HG03066 (cell line): Measurements from ENCODE around the gene ROCK2.
"Not testable (repeated sequence)": the region's sequence is repeated elsewhere in the genome, so short reads cannot be mapped to it uniquely, and the experiment has no call there.

ENCODE experiments used
- ATAC-seq: cut with Tn5 transposase; IDR thresholded peaks from one replicate; pipeline ENCODE4 v1.9.1; 2021; ENCODE audit warnings: low read depth; ENCODE audit not compliant: unreplicated experiment

ROCK2 gene

DNA sequence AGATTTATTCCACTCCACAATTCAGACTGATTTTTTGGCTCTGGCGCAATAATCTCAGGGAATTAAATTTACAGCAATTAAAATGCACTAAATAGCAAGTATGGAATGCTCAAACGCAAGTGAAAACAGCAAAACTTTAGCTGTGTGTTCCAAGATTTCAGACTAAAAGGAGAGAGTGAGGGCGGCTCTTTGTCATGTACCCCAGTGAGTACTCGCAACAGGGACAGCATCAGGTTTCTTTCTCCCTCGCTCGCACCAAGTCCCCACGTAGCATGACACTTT is 1.1 kb downstream of the ROCK2 start:
- no peak for ATAC-seq

DNA sequence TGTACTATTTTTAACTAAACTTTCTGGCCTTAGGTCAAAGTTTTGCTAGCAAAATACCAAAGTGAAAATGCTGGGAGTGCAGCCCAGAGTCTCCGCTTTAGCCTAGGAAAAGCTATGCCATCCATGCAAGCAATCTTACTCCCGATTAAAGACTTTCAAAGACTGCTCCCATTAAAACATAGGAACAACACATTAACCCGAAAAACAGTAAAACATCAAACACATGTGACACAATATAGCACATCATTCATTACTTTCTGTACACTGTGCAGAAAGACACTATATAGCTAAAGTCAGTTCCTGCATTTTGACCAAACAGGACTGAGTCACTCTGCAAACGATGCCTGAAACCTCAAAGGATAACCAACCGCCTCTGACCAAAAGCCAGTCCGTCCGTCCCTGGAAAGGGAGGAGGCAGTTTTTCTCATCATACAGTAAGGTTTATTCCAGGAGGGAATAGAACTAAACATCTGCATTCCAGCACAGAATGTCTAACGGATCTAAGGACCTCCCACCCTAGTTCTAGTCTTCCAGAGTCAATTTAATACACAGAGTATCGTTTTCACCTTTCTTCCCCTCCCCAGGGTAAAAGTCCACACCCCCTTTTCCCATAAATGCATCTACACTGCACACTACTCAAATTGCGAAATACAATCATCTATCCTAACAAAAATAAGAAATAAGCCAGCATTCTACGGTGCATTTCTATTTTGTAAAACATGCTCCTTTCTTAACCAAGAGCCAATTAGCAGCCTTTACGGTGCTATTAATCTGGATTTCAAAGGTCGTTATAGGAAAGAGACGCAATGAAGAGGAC is 1.7 kb downstream of the ROCK2 start:
- ATAC-seq: no peak

DNA sequence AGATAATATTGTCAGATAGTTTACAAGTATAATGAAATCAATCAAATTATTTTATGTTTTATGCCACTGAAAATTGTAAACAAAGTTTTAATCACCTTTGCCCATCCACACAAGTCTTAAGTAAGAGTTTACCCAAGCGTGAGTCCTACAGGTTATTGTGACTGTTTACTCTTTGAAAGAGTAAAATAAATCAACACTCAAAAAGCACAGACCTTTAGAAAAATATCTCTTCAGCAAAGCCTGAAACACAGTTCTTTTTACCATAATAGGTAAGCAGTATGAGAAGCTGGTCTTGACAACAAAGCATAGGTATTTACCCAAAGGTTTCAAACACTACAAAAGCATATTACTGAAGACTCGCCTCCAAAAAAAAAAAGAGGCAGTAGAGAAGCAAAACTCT is 3.7 kb downstream of the ROCK2 start:
- ATAC-seq: no peak

DNA sequence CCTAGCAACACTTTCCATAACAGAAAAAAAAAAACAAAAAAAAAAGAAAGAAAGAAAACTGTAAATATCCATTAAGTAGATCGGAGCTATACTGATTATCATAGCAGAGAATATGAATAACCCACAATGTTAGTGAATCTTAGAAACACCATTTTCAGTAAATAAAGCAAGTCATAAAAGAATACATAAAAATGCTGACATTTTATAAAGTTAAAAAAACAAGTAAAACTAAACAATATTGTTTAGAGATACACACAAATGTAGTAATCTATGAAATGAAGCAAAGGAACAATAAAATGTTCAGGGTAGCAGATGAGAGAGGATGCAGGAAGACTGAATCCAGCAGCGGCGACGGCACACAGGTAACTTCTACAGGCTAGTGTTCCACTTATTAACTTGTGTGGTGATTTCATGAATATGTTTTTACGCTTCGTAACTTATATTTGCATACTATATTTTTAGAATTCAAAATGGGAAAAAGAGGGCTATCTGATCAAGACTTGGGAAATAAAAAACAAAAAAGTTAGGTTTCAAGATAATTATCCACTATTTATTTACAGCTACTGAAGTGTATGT is 4.8 kb downstream of the ROCK2 start:
- no peak for ATAC-seq

DNA sequence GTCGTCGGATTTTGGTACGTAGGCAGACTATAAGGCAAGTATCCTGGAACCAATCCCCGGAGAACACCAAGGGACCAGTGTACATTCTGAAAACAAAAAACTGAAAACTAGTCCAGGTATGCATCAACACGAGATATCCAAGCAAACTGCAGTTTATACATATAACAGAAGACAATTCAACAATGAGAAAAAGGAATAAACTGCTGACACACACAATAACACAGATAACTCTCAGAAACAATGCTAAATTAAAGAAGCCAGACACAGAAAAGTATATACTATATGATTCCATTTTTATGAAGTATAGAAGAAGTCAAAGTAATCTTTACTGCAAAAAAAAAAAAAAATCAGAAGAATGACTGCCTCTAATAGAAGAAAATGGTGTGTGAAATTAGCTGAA is 5.9 kb downstream of the ROCK2 start:
- no peak for ATAC-seq

DNA sequence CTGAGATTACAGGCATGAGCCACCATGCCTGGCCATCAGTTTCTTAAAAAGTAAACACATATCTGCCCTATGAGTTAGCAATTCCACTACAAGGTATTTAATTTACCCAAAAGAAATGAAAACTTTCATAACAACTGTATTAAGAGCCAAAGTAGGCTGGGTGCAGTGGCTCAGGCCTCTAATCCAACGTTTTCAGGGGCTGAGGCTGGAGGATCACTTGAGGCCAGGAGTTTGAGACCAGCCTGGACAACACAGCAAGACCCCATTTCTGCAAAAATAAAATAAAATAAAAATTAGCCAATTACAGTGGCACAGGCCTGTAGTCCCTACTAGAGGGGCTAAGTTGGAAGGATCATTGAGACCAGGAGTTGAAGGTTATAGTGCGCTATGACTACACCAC is 6.5 kb downstream of the ROCK2 start:
- no peak for ATAC-seq

DNA sequence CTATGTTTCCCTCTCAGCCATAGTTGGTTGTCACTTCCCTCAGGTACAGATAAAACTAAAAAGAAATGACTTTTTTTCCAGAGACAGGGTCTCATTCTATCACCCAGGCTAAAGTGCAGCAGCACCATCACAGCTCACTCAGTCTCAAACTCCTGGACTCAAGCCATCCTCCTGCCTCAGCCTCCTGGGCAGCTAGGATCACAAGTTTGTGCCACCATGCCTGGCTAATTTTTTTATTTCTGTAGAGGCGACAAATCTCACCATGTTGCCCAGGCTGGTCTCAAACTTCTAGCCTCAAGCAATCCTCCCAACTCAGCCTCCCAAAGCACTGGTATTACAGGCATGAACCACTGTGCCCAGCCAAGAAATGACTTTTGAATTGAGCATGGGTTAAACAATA is 8.2 kb downstream of the ROCK2 start:
- ATAC-seq: no peak

DNA sequence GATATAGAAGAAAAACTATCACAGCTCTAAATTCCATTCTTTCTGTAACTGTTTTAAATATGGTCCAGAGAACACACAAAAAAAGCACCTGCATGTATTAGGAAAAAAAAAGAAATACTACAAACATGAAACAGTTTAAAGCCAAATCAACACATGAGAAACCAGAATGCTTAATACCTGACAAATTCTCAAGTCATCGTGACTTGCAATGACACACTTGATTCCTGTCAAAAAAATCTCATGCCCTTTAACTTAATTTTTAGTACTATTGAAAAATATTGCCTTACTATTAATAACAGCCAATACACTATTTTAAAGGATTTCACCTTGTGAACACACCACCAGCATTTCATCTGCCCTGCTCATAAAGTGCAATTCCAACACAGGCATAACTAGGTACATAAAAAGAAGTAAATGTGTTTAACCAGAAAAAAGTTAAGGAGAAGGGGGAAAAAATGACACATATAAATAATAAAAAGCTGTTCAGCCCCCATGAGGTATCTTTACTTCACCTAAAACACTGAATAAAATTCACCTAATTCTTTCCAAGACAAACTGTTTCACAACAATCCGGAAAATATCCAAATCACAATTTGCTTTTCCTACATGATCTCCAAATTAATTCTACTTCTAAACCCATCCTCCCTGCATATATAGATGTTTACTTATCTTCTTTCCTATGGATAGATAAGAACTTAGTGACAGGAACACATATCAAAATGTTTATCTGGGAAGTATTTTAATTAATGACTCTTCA is 10.8 kb downstream of the ROCK2 start:
- ATAC-seq: no peak

DNA sequence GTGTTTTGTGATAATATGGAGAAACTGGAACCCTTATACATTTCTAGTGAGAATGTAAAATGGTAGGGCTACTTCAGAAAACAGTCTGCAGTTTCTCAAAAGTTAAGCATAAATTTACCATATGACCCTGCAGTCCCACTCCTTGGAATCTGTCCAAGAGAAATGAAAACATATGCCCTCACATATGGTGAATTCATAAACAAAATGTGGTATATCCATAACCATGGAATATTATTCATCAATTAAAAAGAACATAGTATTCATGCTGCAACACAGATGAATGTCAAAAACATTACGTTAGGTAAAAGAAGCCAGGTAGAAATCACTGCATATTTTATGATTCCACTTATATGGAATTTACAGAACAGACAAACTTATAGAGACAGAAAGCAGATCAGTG is 11.8 kb downstream of the ROCK2 start:
- no peak for ATAC-seq

DNA sequence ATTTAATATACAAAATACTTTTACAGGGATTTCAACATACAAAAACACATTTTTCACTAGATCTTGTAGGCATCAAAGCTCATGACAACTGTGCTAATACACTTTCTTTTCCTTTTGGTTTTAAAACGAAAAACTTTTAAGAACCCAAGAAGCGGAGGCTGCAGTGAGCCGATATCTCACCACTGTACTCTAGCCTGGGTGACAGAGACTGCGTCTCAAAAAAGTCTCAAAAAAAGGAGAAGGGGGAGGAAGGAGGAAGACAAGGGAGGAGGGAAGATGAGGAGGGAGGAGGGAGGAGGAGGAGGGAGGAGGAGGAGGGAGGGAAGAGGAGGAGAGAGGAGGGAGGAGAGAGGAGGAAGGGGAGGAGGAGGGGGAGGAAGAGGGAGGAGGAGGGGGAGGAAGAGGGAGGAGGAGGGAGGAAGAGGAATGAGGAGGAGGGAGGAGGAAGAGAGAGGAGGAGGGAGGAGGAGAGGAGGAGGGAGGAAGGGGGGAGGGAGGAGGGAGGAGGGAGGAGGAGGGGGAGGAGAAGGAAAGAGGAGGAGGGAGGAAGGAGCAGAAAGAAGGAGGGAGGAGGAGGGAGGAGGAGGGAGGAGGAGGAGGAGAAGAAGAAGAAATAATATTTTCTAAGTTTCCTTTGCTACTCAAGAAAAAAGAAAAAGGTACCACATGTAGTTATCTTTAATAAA is 13.8 kb downstream of the ROCK2 start:
- no peak for ATAC-seq

DNA sequence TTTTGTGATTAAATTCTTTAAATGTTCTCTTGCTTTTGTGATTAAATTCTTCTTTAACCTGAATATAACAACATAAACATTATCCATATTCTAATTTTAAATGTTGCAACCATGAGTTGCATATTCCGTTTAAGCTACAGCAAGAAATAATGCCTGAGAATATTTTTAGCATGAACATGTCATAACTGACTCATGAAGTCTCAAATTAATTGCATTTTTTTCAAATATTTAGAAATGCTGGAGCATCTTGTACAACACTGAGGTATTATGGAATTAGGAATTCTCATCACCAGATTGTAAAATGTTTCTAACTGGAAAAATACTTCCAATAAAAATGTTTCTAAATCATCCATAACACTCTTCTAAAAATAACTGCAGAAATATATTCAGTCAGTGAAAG is 14.7 kb downstream of the ROCK2 start:
- no peak for ATAC-seq

DNA sequence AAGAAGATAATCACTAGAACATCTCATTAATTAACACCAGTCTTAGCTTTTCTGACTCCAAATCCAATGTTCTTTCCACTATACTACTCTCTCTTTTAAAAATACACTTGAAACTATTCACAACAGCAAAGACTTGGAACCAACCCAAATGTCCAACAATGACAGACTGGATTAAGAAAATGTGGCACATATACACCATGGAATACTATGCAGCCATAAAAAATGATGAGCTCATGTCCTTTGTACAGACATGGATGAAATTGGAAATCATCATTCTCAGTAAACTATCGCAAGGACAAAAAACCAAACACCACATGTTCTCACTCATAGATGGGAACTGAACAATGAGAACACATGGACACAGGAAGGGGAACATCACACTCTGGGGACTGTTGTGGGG is 15.9 kb downstream of the ROCK2 start:
- not testable (repeated sequence) for ATAC-seq

DNA sequence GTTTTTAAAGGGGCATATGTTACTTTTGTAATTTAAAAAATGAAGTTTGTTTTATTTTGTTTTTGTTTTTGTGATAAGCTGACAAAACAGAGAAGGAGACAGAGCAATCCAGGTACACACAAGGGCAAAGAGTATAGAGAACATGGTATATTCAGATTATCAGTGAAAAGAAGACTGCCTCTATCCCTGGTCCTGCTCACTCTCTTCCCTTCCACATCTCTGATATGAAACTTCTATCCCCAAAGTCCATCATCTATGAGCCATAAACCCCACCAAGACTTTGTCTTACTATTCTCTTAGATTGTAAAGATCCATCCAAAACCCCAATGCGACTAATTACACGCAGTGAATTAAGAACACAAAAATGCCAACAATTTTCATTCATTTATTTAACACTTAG is 16.6 kb downstream of the ROCK2 start:
- ATAC-seq: no peak

DNA sequence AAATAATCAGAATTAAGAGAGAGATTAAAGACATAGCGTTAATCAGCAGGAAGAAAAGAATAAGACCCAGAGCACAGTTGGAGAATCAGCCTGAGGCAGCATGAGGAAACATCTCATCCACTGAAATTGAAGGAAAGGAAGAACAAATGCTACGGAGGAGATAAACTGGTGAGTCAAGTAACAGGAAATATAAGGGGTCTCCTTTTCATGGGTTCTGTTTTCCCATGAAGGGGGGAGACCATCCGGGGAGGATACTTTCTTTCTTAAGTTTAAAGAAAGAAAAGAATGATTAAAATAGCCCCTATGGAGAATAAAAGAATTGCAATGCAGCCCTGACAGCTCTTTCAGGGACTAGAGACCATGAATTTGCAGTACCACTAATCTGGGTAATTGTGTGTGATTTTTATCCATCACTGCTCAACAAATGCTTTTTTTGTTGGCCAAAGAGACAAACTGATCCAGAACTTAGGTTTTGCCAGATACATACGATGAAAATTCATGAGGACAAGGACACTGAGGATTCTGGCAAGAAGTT is 17.7 kb downstream of the ROCK2 start:
- no peak for ATAC-seq

DNA sequence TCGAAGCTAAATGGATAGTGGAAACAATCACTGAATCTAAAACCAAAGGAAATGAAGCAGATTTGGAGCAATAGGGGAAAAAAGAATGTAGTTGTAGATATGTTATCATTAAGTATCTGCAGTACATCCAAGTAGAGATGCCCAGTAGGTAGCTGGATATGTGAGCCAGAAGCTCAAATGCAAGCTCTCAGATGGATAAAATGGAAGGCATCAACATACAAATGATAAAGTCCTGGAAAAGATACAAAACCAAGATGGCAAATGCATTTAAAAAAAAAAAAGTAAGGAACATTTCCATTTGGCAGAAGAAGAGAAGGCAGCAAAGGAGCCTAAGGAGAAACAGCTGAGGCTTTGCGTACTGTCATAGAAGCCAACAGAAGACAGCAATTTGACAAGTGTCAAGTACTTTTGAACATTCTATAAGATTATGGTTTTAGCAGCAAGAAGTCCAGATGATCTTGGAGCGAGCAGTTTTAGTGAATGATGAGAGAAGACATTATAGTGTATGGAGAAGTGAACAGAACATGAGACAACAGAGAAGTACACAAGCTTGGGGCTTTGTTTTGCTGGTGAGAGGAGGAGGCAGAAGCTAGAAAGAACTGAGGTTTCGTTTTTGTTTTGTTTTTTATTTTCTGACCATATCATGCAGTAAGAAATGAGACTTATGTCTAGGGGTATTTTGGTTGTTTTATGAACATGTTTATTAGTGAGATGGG is 18.3 kb downstream of the ROCK2 start:
- no peak for ATAC-seq

DNA sequence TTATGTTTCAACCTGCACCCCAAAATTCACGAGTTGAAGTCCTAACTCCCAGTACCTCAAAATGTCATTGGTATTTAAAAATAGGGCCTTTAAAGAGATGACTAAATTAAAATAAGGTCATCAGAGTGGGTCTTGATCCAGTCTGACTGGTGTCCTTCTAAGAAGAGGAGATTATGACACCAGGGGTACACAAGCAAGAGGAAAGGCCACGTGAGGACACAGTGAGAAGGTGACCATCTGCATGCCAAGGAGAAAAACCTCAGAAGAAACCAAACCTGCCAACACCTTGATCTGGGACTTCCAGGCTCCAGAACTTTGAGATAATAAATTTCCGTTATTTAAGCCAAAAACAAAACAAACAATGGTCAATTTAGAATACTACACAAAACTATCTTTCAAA is 22.6 kb downstream of the ROCK2 start:
- no peak for ATAC-seq

DNA sequence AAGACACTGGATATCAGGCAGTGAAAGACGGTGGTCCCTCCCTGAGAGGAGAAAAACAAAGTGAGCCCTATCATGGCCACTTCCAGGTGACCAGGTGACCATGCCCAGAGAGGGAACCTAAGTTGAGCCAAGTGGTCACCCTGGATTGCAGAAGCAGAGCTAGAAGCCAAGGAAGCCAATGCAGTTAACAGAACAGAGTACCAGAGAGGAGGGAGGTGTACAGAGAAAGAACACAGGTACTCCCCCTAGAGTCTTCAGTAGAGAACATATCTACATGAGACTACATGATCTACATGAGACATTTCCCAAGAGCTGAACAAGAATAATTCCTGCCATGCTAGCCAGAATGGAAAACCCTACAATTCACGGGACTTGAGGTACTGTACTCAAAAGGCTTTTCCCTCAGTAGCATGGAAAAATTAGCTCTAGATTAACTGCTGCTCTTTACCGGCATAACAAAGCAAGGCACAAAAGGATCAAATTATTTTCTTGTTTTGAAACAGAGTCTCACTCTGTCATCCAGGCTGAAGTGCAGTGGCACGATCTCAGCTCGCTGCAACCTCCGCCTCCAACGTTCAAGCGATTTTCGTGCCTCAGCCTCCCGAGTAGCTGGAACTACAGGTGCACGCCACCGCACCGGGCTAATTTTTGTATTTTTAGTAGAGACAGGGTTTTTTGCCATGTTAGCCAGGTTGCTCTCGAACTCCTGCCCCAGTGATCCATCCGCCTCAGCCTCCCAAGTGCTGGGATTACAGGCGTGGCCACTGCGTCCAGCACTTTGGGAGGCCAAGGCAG is 23.5 kb downstream of the ROCK2 start:
- no peak for ATAC-seq

DNA sequence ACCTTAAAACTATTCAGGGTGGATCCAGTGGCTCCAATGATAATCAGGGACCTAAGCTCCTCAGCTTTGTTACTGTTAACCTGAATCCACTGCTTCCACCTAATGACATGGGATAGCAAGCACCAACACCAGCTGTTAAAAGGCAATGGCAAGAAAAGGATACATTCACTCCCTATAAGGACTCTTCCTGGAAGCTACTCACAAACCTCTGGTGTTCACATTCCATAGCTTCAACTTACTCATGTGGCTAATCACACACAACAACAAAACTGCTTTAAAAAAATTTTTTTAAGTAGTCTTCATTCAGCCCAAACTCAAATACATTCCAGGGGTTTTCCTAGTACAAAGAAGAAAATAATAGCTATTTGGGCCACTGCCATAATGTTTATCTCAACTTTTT is 24.5 kb downstream of the ROCK2 start:
- no peak for ATAC-seq

DNA sequence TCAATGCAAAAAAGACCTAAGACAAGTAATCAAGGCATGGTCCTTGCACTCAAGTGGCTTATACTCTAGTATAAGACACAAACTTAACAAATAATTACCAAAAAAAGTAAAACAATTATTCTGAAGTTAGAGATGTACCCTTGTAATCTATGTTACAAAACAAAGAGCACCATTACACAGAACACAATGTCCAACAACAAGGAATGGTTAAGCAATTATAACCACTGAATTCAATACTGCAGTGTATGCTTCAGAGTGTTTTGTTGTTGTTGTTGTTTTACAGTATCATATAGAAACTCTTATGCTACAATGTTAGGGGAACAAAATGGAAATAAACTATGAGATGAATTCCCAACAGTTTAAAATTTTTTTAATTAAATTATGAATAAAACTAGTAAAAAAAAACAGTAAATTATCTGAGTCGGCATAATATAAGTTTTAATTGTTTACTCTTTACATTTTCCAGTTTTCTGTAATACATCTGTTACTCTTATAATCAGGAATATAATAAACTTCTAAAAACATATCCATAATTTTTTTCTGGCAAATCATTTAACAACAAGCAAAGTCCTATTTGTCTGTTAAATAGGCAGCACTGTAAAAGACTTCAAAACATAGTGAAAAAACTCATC is 29.2 kb downstream of the ROCK2 start:
- no peak for ATAC-seq
